GM12878 (cell line): ENCODE measurements around the gene RENBP. TPM values are rescaled to one million over a fixed set of nuclear protein-coding genes. Genes with fewer than 3 reads are reported as not detected.
A peak's percentile ranks its signal among the peaks of the same experiment; 100 is the strongest.

ENCODE experiments used
- ATAC-seq: fragments of 200-7000 bp; cut with Tn5 transposase; 3 replicates; pipeline ENCODE4 v1.9.1; 2020; ENCODE audit warnings: mild to moderate bottlenecking, moderate library complexity
- BruUV-seq: library from RNA; stranded (reverse); fragments of 400-500 nt; replicated peaks from 2 replicates; lab custom pipeline; 2021; lab: Mats Ljungman, UMichigan
- CTCF ChIA-PET: fragments of 300-600 bp; sonication (Branson Sonifier 250); formaldehyde crosslinking; extraction: SDS; loops from one replicate; lab custom pipeline; 2021; ENCODE audit warnings: inconsistent platforms; lab: Yijun Ruan, JAX
- POLR2A ChIA-PET: fragments of 350-600 bp; formaldehyde crosslinking; extraction: SDS; loops from one replicate; lab custom pipeline; 2021; ENCODE audit warnings: inconsistent platforms; lab: Charles Lee
- RAD21 ChIA-PET: fragments of 300-600 bp; sonication (Branson Sonifier 250); formaldehyde crosslinking; loops from one replicate; lab custom pipeline; 2023; ENCODE audit warnings: antibody characterized with exemption; ENCODE audit not compliant: unreplicated experiment; lab: Charles Lee
- SMC1A ChIA-PET: fragments of 300-600 bp; sonication (Branson Sonifier 250); formaldehyde crosslinking; loops from one replicate; lab custom pipeline; 2023; ENCODE audit not compliant: unreplicated experiment, uncharacterized antibody; lab: Charles Lee
- DNase-seq: peaks from one replicate; pipeline ENCODE4 v3.0.0-alpha.2; 2011; ENCODE audit warnings: low read depth, low spot score
- FAIRE-seq: peaks from 3 replicates; lab custom pipeline; 2011; peaks lifted over from hg19 to GRCh38; lab: Jason Lieb, UNC
- H2AFZ ChIP-seq: 2 replicates; pipeline ENCODE4 v1.6.0; 2011; ENCODE audit warnings: low read depth, low read length, control low read depth; ENCODE audit not compliant: control insufficient read depth
- H3K27ac ChIP-seq: 2 replicates; pipeline ENCODE4 v1.5.1; 2011; ENCODE audit warnings: control low read depth; ENCODE audit not compliant: control insufficient read depth, insufficient read depth
- H3K27me3 ChIP-seq, 2 experiments: replicated peaks in 1 of 2; 2 replicates each; pipeline versions ENCODE4 v1.6.0 to v1.6.1; 2011; ENCODE audit warnings: low read length in 1 of 2; ENCODE audit not compliant: control insufficient read depth in 2 of 2, insufficient read depth in 2 of 2
- H3K36me3 ChIP-seq, 2 experiments: 2 replicates each; pipeline ENCODE4 v1.5.1; 2011; ENCODE audit warnings: low read length in 1 of 2; ENCODE audit not compliant: control insufficient read depth in 2 of 2, insufficient read depth in 2 of 2
- H3K4me1 ChIP-seq: 2 replicates; pipeline ENCODE4 v1.6.1; 2011; ENCODE audit warnings: mild to moderate bottlenecking, low read length, moderate library complexity, mixed read lengths; ENCODE audit not compliant: control insufficient read depth, insufficient read depth
- H3K4me2 ChIP-seq: 2 replicates; pipeline ENCODE4 v1.6.0; 2011; ENCODE audit warnings: control low read depth; ENCODE audit not compliant: control insufficient read depth, insufficient read depth
- H3K4me3 ChIP-seq: fragments of 200-600 bp; sonication (generic); 2 replicates; pipeline ENCODE4 v1.5.1; 2016
- H3K79me2 ChIP-seq: 2 replicates; pipeline ENCODE4 v1.6.0; 2011; ENCODE audit warnings: low read length; ENCODE audit not compliant: control insufficient read depth, insufficient read depth
- H3K9ac ChIP-seq: 2 replicates; pipeline ENCODE4 v1.8.0; 2011; ENCODE audit warnings: low read length, control low read depth, mixed read lengths; ENCODE audit not compliant: control insufficient read depth, insufficient read depth
- H3K9me3 ChIP-seq: replicated peaks from 3 replicates; pipeline ENCODE4 v1.5.1; 2011; ENCODE audit warnings: mild to moderate bottlenecking, low read length; ENCODE audit not compliant: control insufficient read depth, insufficient read depth
- H4K20me1 ChIP-seq: 2 replicates; pipeline ENCODE4 v1.6.0; 2011; ENCODE audit not compliant: control insufficient read depth, insufficient read depth
- ATF7 ChIP-seq: fragments of 450-650 bp; IDR thresholded peaks from 2 replicates; pipeline ENCODE4 v1.6.1; 2016; ENCODE audit warnings: low read depth, mild to moderate bottlenecking
- FOXM1 ChIP-seq: IDR thresholded peaks from 2 replicates; pipeline ENCODE4 v1.6.1; 2012; ENCODE audit warnings: low read depth, mild to moderate bottlenecking, inconsistent platforms, low read length, moderate library complexity
- KLF5 ChIP-seq: fragments of 450-650 bp; IDR thresholded peaks from 2 replicates; pipeline ENCODE4 v1.6.1; 2014; ENCODE audit warnings: mild to moderate bottlenecking; ENCODE audit not compliant: partially characterized antibody
- MYC ChIP-seq: IDR thresholded peaks from 2 replicates; pipeline ENCODE4 v1.6.1; 2011; ENCODE audit warnings: mild to moderate bottlenecking, low read length, moderate library complexity, inconsistent platforms; ENCODE audit not compliant: insufficient read depth, insufficient replicate concordance, insufficient read length, severe bottlenecking
- POLR2A ChIP-seq: IDR thresholded peaks from 2 replicates; pipeline ENCODE4 v1.6.1; 2011; ENCODE audit warnings: low read depth, mild to moderate bottlenecking, low read length
- USF1 ChIP-seq: IDR thresholded peaks from 2 replicates; pipeline ENCODE4 v1.6.1; 2011; ENCODE audit warnings: borderline replicate concordance, low read depth, mild to moderate bottlenecking, moderate library complexity, mixed read lengths, low read length; ENCODE audit not compliant: insufficient read depth; ENCODE audit errors: extremely low read length
- USF2 ChIP-seq: IDR thresholded peaks from 2 replicates; pipeline ENCODE4 v1.6.1; 2011; ENCODE audit warnings: low read depth, low read length, improper control_type of control experiment, borderline replicate concordance
- ZNF217 ChIP-seq: fragments of 450-650 bp; IDR thresholded peaks from 2 replicates; pipeline ENCODE4 v1.6.1; 2017; ENCODE audit warnings: antibody characterized with exemption, mild to moderate bottlenecking
- WGBS: methylation state at CpG from one replicate; pipeline ENCODE4 v1.1.6; 2016; ENCODE audit warnings: low lambda C conversion rate; ENCODE audit not compliant: insufficient replicate concordance, insufficient coverage; ENCODE audit errors: missing lambda C conversion rate; 5-methylcytosine and 5-hydroxymethylcytosine counted together
- in situ Hi-C: fragments of 300-500 bp; cut with MboI; formaldehyde crosslinking; loops from 9 replicates; pipeline ENCODE4 v1.14.3; 2018; ENCODE audit warnings: mixed read lengths
- intact Hi-C: fragments of 100-400 bp; cut with micrococcal nuclease; formaldehyde crosslinking; loops from one replicate; pipeline ENCODE4 v1.14.2; 2022; ENCODE audit not compliant: unreplicated experiment
- polyA plus RNA-seq, 11 experiments: library from polyadenylated mRNA; depleted of rRNA in 4 of 11; unstranded in 6 of 11; stranded (reverse) in 5 of 11; fragments of >200 nt; fragmentation: Nextera tagmentation in 4 of 11; fragmentation: Illumina TruSeq in 1 of 11; extraction: Ambion mirVana in 4 of 11; extraction: Trizol in 1 of 11; gene quantifications; 1 replicate in 1 of 11; 2 replicates in 10 of 11; pipeline versions ENCODE4 v1.2.1 to v1.2.3, GENCODE V29; 2011 to 2016; ENCODE audit warnings: inconsistent platforms in 2 of 11, missing spikeins in 2 of 11, low read depth in 1 of 11
- total RNA-seq, 4 experiments: library from RNA; depleted of rRNA in 3 of 4; stranded (reverse); fragments of >200 nt in 3 of 4; fragmentation: Illumina TruSeq in 1 of 4; extraction: Trizol in 1 of 4; gene quantifications; 2 replicates each; pipeline versions ENCODE4 v1.2.1 to v1.2.3, GENCODE V29; 2013 to 2021
- TF ChIP-seq, protein P1 (sequence below): IDR thresholded peaks from 2 replicates; pipeline ENCODE4 v1.6.1; 2011; ENCODE audit warnings: mild to moderate bottlenecking, low read depth, low read length, moderate library complexity; ENCODE audit not compliant: insufficient replicate concordance
- TF ChIP-seq, protein P2 (sequence below): fragments of 150-350 bp; IDR thresholded peaks from 2 replicates; pipeline ENCODE4 v1.6.1; 2014; ENCODE audit warnings: mild to moderate bottlenecking, low read depth, low read length

RENBP gene
- total and polyA plus RNA-seq, 10 of the 15 experiments (the other 5 are each of a cell fraction or from before 2014, with no cell fraction given), result 0.36 to 4.9 (median 1.8) TPM; not detected in 3

- Histone ChIP-seq H3K79me2 (no peaks in the 10 kb centered on the region; the same call in 1 of the 2 replicates), H3K9ac (no peak overlapping the region), H3K27ac (no peak overlapping the region), H3K4me1 (no peaks in the 10 kb centered on the region), H3K36me3 (peaks cover 11 to 78% of the 10 kb centered on the region in 2 experiments), H3K4me2 (no peak overlapping the region), H4K20me1 (no peaks in the 10 kb centered on the region), H3K9me3 (no peaks in the 10 kb centered on the region), H3K27me3 (no peaks in the 10 kb centered on the region), H3K4me3 (no peak overlapping the region), H2AFZ (no peak overlapping the region)
- RAD21 ChIA-PET, result no interaction called here
- SMC1A ChIA-PET, result no interaction called here
- ATAC-seq (no peak), DNase-seq (no peak), FAIRE-seq (no peak)
- 92% methylated on average over 35 of the region's 35 CpGs for WGBS
- POLR2A ChIA-PET, result no interaction called here
- intact Hi-C loops, result no loop called here
- in situ Hi-C loops, result no loop called here
- TF ChIP-seq POLR2A, result peak; percentile 52
- TF ChIP-seq USF1, result peak; percentile 6
- TF ChIP-seq ATF7, result no peak
- BruUV-seq, result no TSS peak
- CTCF ChIA-PET, result interaction anchor here (1.0 kb wide), 1 partner anchor 11 kb away, joined by 3 read pairs; no protein-coding TSS in a partner anchor
These were observed 11.8 kb upstream of the RENBP start for GRCh38 chrX:153956044-153956907.

DNA sequence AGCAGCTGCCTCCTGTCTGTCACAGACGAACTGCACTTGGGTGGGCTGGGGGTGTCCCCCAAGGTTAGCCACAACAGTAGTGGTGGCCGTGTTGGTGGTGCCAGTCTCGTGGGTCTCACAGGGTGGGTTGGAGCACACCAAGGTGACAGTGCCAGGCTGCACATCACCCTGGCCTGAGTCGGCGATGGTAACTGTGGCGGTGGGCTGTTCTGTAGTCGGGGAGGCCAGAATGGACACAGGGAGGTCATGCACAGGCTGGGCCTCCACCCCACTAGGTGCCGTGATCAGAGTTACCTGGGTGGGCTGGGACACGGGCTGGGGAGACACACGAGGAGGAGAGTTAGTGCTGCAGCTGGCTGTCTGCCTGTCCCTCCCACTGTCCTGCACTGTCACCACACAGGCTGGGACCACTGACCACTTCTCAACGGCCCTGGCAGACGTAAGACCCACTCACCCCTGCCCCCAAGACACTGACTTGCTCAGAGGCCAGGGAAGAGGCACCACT, 10.8 kb upstream of the RENBP start:
- ChIA-PET SMC1A (no interaction called here), POLR2A (no interaction called here), CTCF (interaction anchor here (1.0 kb wide), 1 partner anchor 12 kb away, joined by 3 read pairs; no protein-coding TSS in a partner anchor), RAD21 (no interaction called here)
- FAIRE-seq, result no peak
- Histone ChIP-seq H3K9me3 (no peaks in the 10 kb centered on the region), H3K79me2 (no peaks in the 10 kb centered on the region; the same call in 1 of the 2 replicates), H3K4me2 (no peak overlapping the region), H3K4me3 (no peak overlapping the region), H3K9ac (no peak overlapping the region), H3K36me3 (peaks cover 11 to 78% of the 10 kb centered on the region in 2 experiments), H3K27me3 (no peaks in the 10 kb centered on the region), H3K4me1 (no peaks in the 10 kb centered on the region), H3K27ac (no peak overlapping the region), H2AFZ (no peak overlapping the region), H4K20me1 (no peaks in the 10 kb centered on the region)
- no TSS peak for BruUV-seq
- no peak for ATAC-seq
- in situ Hi-C loops (no loop called here), intact Hi-C loops (no loop called here)
- 70% methylated on average over 12 of the region's 12 CpGs for WGBS
- DNase-seq, result no peak
- TF ChIP-seq USF2 (no peak), FOXM1 (no peak), KLF5 (no peak), MYC (no peak), ZNF217 (no peak)
- TF ChIP-seq, protein P1, sequence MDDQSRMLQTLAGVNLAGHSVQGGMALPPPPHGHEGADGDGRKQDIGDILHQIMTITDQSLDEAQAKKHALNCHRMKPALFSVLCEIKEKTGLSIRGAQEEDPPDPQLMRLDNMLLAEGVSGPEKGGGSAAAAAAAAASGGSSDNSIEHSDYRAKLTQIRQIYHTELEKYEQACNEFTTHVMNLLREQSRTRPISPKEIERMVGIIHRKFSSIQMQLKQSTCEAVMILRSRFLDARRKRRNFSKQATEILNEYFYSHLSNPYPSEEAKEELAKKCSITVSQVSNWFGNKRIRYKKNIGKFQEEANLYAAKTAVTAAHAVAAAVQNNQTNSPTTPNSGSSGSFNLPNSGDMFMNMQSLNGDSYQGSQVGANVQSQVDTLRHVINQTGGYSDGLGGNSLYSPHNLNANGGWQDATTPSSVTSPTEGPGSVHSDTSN, result no peak
- TF ChIP-seq, protein P2, sequence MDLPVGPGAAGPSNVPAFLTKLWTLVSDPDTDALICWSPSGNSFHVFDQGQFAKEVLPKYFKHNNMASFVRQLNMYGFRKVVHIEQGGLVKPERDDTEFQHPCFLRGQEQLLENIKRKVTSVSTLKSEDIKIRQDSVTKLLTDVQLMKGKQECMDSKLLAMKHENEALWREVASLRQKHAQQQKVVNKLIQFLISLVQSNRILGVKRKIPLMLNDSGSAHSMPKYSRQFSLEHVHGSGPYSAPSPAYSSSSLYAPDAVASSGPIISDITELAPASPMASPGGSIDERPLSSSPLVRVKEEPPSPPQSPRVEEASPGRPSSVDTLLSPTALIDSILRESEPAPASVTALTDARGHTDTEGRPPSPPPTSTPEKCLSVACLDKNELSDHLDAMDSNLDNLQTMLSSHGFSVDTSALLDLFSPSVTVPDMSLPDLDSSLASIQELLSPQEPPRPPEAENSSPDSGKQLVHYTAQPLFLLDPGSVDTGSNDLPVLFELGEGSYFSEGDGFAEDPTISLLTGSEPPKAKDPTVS, result no peak
